OCI-LY3 (cell line): ENCODE data around the gene CSRNP3.

ENCODE experiments used
- H2AFZ ChIP-seq: fragments of 200-600, 300-600 bp; shearing (Covaris generic); 2 replicates; pipeline ENCODE4 v1.6.0; 2014; ENCODE audit warnings: antibody characterized with exemption, low read depth, low read length
- H3K27ac ChIP-seq: fragments of 200-600, 300-600 bp; sonication (generic); 2 replicates; pipeline ENCODE4 v1.5.1; 2014; ENCODE audit warnings: mild to moderate bottlenecking, low read length, moderate library complexity, mixed read lengths
- H3K27me3 ChIP-seq: fragments of 200-600, 300-600 bp; sonication (generic); 2 replicates; pipeline ENCODE4 v1.6.1; 2014; ENCODE audit warnings: low read depth, low read length, mixed read lengths
- H3K36me3 ChIP-seq: fragments of 200-600, 300-600 bp; sonication (generic); replicated peaks from 2 replicates; pipeline ENCODE3; 2014; ENCODE audit warnings: low read depth, low read length, mixed read lengths
- H3K4me1 ChIP-seq: fragments of 300-600, 200-600 bp; sonication (generic); 2 replicates; pipeline ENCODE4 v1.6.1; 2014; ENCODE audit warnings: low read length, mixed read lengths
- H3K4me2 ChIP-seq: fragments of 200-600, 300-600 bp; sonication (generic); 2 replicates; pipeline ENCODE4 v1.6.1; 2014; ENCODE audit warnings: low read length, mixed read lengths
- H3K4me3 ChIP-seq: fragments of 300-600, 200-600 bp; sonication (generic); 2 replicates; pipeline ENCODE4 v1.5.1; 2014; ENCODE audit warnings: antibody characterized with exemption, mild to moderate bottlenecking, low read length, moderate library complexity
- H3K79me2 ChIP-seq: fragments of 300-600, 200-600 bp; shearing (Covaris generic); 2 replicates; pipeline ENCODE4 v1.6.1; 2014; ENCODE audit warnings: mild to moderate bottlenecking, low read length, mixed read lengths
- H3K9ac ChIP-seq: fragments of 300-600, 200-600 bp; shearing (Covaris generic); 2 replicates; pipeline ENCODE4 v1.6.0; 2014; ENCODE audit warnings: mild to moderate bottlenecking, low read length, moderate library complexity
- H3K9me3 ChIP-seq: fragments of 200-600, 300-600 bp; shearing (Covaris generic); 2 replicates; pipeline ENCODE4 v1.6.1; 2014; ENCODE audit warnings: low read length, mixed read lengths; ENCODE audit not compliant: insufficient read depth
- H4K20me1 ChIP-seq: fragments of 200-600, 300-600 bp; sonication (generic); 2 replicates; pipeline ENCODE4 v1.6.1; 2016; ENCODE audit warnings: low read length, mixed read lengths; ENCODE audit not compliant: insufficient read depth
- CTCF ChIP-seq: fragments of 200-600, 300-600 bp; sonication (generic); IDR thresholded peaks from 2 replicates; pipeline ENCODE4 v1.5.1; 2014; ENCODE audit warnings: antibody characterized with exemption, low read length, low read depth
- EZH2phosphoT487 ChIP-seq: fragments of 200-600 bp; shearing (Covaris generic); IDR thresholded peaks from 2 replicates; pipeline ENCODE4 v1.6.1; 2018; ENCODE audit warnings: antibody characterized with exemption, mixed run types, low read depth

Gene CSRNP3

GRCh38 chr2:165472922-165473321 lies 3.4 kb downstream of the CSRNP3 start:
- H3K36me3 ChIP-seq: no peaks in the 10 kb centered on the region
- H3K27me3 ChIP-seq: no peaks in the 10 kb centered on the region
- H2AFZ ChIP-seq: no peak overlapping the region
- H4K20me1 ChIP-seq: no peaks in the 10 kb centered on the region
- H3K9ac ChIP-seq: no peak overlapping the region
- H3K79me2 ChIP-seq: no peaks in the 10 kb centered on the region
- no peak overlapping the region for H3K27ac ChIP-seq
- no peaks in the 10 kb centered on the region for H3K9me3 ChIP-seq
- no peak overlapping the region for H3K4me3 ChIP-seq
- no peaks in the 10 kb centered on the region for H3K4me1 ChIP-seq
- TF ChIP-seq CTCF: no peak
- no peak for TF ChIP-seq EZH2phosphoT487
- no peak overlapping the region for H3K4me2 ChIP-seq

- TF ChIP-seq CTCF: no peak
- TF ChIP-seq EZH2phosphoT487: no peak
- no peak overlapping the region for H3K27ac ChIP-seq
- no peak overlapping the region for H3K9ac ChIP-seq
- no peak overlapping the region for H3K4me2 ChIP-seq
- H3K4me1 ChIP-seq: no peaks in the 10 kb centered on the region
- no peaks in the 10 kb centered on the region for H3K9me3 ChIP-seq
- H3K4me3 ChIP-seq: no peak overlapping the region
- no peaks in the 10 kb centered on the region for H3K79me2 ChIP-seq
- no peaks in the 10 kb centered on the region for H3K27me3 ChIP-seq
- H3K36me3 ChIP-seq: no peaks in the 10 kb centered on the region
- H4K20me1 ChIP-seq: no peaks in the 10 kb centered on the region
- no peak overlapping the region for H2AFZ ChIP-seq
Measured at GRCh38 chr2:165474619-165475276, 5.2 kb downstream of the CSRNP3 start.

GRCh38 chr2:165475277-165476004 lies 5.9 kb downstream of the CSRNP3 start:
- no peaks in the 10 kb centered on the region for H3K27me3 ChIP-seq
- no peak overlapping the region for H3K9ac ChIP-seq
- TF ChIP-seq EZH2phosphoT487 (no peak), CTCF (no peak)
- H3K9me3 ChIP-seq: no peaks in the 10 kb centered on the region
- H3K27ac ChIP-seq: no peak overlapping the region
- no peaks in the 10 kb centered on the region for H3K36me3 ChIP-seq
- no peaks in the 10 kb centered on the region for H3K79me2 ChIP-seq
- no peak overlapping the region for H3K4me3 ChIP-seq
- H2AFZ ChIP-seq: no peak overlapping the region
- no peaks in the 10 kb centered on the region for H4K20me1 ChIP-seq
- no peaks in the 10 kb centered on the region for H3K4me1 ChIP-seq
- no peak overlapping the region for H3K4me2 ChIP-seq

- Histone ChIP-seq H4K20me1 (no peaks in the 10 kb centered on the region), H3K36me3 (no peaks in the 10 kb centered on the region), H3K27ac (no peak overlapping the region), H3K79me2 (no peaks in the 10 kb centered on the region), H2AFZ (no peak overlapping the region), H3K4me2 (no peak overlapping the region), H3K9me3 (no peaks in the 10 kb centered on the region), H3K27me3 (no peaks in the 10 kb centered on the region), H3K4me3 (no peak overlapping the region), H3K4me1 (no peaks in the 10 kb centered on the region), H3K9ac (no peak overlapping the region)
- TF ChIP-seq EZH2phosphoT487: no peak
- no peak for TF ChIP-seq CTCF
Measured at GRCh38 chr2:165479856-165480255, 10.4 kb downstream of the CSRNP3 start.
